GOT3 (cell line): ENCODE results near the gene PTPN14.

Source experiments
- DNase-seq: peaks from one replicate; lab custom pipeline; 2025; ENCODE audit warnings: mixed read lengths; lab: John Stamatoyannopoulos, UW

The PTPN14 gene

GRCh38 chr1:214364786-214365295 lies 186.6 kb downstream of the PTPN14 start:
- no peak for DNase-seq

- no peak for DNase-seq
These were observed 187.0 kb downstream of the PTPN14 start for GRCh38 chr1:214364386-214364785.

DNA sequence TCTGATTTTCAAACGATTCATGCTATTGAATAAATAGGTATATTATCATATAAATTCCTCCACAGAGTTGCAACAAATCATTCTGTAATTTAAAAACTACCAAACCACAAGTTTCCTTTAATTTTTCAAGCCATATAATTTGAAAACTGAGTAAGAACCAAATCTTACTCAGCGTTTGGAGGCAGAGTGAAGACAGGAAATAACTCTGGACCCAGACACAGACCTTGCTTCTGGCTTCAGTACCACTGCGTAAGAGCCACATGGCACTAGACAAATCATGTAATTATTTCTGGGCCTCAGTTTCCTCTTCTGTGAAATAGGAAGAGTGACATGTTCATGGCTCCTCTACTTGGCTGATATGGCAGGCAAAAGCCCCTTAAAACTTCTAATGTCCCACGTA lies 188.0 kb downstream of the PTPN14 start:
- DNase-seq = no peak

DNA sequence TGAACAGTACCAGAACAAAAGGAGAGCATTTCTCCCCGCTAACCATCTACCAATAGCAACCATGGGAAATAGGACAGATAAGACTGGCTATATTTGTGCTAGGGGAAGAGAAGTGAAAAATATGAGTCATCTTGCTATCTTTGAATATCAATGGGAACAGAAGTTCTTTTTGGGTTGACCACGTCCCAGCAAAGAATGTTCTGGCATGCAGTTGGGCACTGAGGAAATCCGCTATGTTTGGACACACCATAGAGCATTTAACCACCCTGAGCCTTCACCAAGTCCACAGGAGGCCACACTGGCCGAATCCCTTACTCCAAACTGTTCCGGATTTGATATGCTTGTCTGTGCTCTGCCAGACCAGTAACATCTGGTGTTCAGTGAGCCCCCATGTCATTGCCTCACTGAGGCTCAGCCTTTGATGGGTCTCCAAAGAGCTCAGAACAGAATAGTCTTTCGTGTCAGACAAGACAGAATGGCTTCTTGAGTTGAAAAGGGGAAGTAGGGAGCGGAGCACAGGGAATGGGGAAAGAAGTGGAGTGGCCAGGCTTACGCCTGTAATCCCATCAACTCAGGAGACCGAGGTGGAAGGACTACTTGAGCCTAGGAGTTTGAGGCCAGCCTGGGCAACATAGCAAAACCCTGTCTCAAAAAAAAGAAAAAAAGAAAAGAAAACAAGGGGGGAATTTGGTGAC lies 189.1 kb downstream of the PTPN14 start:
- DNase-seq = no peak

GRCh38 chr1:214361636-214362035 lies 189.8 kb downstream of the PTPN14 start:
- no peak for DNase-seq

- no peak for DNase-seq
These were observed 190.8 kb downstream of the PTPN14 start for GRCh38 chr1:214360525-214361164.

DNA sequence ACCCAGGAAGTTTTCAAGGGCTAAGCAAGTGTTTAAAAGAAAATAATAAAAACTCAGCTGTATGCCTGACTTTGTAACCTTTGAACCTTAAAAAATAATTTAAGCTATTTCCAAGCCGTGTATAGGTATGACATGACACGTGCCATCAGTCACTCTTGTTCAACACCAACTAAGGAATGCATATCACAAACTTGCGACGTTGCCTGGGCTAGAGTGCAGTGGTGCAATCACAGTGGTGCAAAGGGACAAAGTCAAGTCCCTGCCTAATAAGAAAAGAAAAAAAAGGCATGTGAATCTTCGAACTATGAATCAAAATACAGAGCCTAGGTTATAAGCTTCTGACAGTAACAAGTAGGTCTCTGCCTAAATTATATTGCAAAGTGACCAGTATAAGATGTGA lies 191.3 kb downstream of the PTPN14 start:
- no peak for DNase-seq

GRCh38 chr1:214354440-214355148 lies 196.8 kb downstream of the PTPN14 start:
- no peak for DNase-seq

GRCh38 chr1:214352838-214353237 lies 198.6 kb downstream of the PTPN14 start:
- DNase-seq = no peak

DNA sequence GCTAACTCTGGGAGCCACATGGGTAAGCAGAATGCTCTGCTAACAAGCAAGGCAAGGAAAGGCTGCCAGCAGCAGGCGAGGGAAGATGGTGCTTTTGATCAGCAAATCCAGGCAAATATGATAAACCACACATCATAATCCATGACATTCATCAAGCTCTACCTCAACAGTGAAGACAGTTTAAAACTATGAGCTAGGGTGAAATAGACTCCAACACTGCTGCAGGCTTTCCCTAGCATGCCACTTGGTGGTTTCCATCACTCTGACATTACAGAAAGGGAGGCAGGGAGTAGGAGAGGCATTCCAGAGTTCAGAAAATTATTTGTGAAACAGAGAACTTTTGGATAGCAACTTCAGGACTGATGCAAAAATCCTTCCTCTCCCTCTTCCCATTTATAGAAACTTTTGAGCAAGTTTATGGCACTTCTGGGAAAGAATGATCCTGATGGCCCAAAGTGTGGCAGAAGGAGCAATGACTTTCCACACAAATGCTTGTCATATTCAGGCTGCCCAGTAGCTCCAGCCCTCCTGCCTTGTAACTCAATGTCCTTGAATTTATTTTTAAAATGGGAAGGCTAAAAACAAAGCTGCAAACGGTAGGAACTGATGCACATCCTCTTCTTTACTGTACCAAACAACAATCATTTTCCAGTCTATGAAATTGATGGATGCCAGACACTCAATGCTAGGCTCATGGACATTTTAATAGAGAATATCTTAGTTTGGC lies 199.7 kb downstream of the PTPN14 start:
- DNase-seq = no peak

DNA sequence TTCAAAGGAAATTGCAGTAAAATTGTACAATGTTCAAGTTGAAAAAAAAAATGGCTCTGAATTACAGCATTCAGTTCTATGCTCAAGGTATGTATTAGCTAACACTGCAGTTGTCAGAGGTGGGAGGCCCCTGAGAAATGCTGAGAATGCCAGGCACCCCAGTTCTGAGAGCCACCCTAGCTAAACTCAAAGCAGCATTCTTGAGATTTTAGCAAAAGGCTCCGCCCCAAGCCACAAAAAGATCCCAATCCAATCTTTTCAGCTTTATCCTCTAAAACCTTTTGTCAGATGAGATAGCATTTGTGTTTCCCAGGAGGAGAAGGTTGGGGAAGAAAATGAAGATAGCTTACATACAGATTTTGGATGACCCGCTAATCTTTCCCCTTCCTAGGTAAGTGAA lies 201.6 kb downstream of the PTPN14 start:
- no peak for DNase-seq

- DNase-seq = no peak
These were observed 202.4 kb downstream of the PTPN14 start for GRCh38 chr1:214349008-214349407.

DNA sequence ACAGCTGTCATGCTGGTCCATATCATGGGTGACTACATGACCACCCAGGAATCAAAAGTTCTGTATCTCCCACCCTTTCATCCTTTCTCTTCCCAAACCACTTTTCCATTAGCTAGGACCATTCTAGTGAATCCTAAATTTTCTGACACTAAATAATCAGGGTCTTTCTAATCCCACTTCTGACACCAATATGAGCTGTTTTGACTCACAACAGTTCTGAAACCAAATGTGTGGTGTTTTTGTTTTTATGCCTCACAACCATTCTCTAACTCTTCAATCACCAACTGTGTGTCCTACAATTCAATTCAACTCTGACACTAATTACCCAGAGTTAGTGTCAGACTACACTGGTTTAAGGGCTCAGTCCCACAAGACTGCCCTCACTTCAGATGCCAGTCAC lies 206.5 kb downstream of the PTPN14 start:
- DNase-seq = no peak

DNA sequence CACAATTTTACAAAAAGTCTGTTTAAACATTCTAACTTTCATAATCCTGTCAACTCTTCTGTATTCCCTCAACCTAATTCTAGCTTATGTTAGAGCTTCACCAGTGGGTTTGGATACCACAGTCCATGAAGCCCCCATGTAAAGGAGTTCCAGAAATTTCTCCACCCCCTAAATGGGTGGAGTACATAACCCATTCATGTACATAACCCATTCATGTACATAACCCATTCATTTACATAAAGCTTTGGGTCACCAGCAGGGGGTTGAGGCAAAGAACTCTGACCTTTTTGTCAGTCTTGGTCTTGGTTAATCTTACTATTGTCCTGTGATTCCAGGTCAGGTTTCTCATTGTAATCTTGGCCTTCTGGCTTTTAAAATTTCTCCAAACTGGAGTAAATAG lies 208.9 kb downstream of the PTPN14 start:
- no peak for DNase-seq

GRCh38 chr1:214341932-214342331 lies 209.5 kb downstream of the PTPN14 start:
- no peak for DNase-seq

GRCh38 chr1:214341459-214341858 lies 209.9 kb downstream of the PTPN14 start:
- no peak for DNase-seq

- DNase-seq = no peak
These were observed 213.2 kb downstream of the PTPN14 start for GRCh38 chr1:214338212-214338611.

- DNase-seq = no peak
These were observed 213.9 kb downstream of the PTPN14 start for GRCh38 chr1:214337511-214337910.

DNA sequence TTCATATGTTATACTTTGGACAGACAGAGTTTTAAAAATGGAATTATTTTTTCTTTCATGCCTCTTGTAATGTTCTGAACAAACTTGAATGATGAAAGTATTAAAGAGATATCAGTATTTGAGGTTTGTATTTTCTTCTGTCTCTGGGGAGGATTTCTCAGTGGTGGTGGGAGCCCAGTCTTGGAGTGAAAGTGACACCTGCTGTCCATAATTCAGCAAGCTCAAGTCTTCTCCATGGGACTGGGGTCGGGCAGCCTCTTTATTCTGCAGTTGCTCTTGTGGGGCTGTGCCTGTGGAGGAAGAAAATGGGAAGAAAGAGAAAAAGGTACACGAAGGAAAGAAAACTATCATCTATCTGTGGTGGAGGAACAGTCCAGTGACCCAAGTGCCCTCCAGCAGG lies 214.4 kb downstream of the PTPN14 start:
- no peak for DNase-seq

DNA sequence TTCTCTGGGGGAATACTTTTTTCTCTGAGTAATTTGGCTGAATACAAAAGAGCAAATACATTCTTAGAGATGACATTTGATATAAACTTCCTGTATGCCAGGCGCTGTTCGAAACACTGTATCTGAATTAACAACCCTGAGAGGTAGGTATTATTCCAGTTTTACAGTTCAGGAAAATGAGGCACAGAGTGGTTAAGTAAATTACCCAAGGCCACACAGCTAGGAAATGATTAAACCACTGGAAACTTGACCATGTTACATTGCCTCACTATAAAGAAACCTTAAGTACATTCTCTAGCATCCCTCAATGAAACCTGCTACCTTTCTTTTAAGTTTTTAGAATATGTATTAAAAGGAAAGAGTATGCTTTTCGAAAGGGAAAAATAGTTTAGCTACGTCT lies 215.8 kb downstream of the PTPN14 start:
- no peak for DNase-seq

GRCh38 chr1:214332946-214333798 lies 218.2 kb downstream of the PTPN14 start:
- no peak for DNase-seq
